H1 (cell line): Measurements from ENCODE around the gene BCL2L11. TPM values are rescaled to one million over a fixed set of nuclear protein-coding genes. Genes with fewer than 3 reads are reported as not detected.
A peak's percentile ranks its signal among the peaks of the same experiment; 100 is the strongest.

ENCODE experiments used
- ASH2L ChIP-seq: fragments of 200-600, 300-600 bp; sonication (generic); IDR thresholded peaks from one replicate; pipeline ENCODE4 v1.7.1; 2017; ENCODE audit warnings: low read length
- ATF2 ChIP-seq: IDR thresholded peaks from 2 replicates; pipeline ENCODE4 v1.6.1; 2012; ENCODE audit warnings: low read length, inconsistent platforms
- CEBPB ChIP-seq: IDR thresholded peaks from 2 replicates; pipeline ENCODE4 v1.6.1; 2012; ENCODE audit warnings: low read depth, low read length
- CTBP2 ChIP-seq: IDR thresholded peaks from 2 replicates; pipeline ENCODE4 v1.7.0; 2011; ENCODE audit warnings: borderline replicate concordance, mild to moderate bottlenecking, moderate library complexity, mixed read lengths, low read length; ENCODE audit not compliant: insufficient read depth, insufficient read length
- EP300 ChIP-seq, 2 experiments: IDR thresholded peaks; 1 replicate in 1 of 2; 2 replicates in 1 of 2; pipeline ENCODE4 v1.6.1; 2011 to 2012; ENCODE audit warnings: low read depth in 2 of 2, low read length in 2 of 2, mild to moderate bottlenecking in 2 of 2, borderline replicate concordance in 1 of 2, inconsistent platforms in 1 of 2, moderate library complexity in 1 of 2
- MAFK ChIP-seq: IDR thresholded peaks from 2 replicates; pipeline ENCODE4 v1.6.1; 2012; ENCODE audit warnings: low read depth, mild to moderate bottlenecking, improper control_type of control experiment, low read length
- NANOG ChIP-seq: IDR thresholded peaks from 2 replicates; pipeline ENCODE4 v1.6.1; 2011; ENCODE audit warnings: low read length, low read depth, mild to moderate bottlenecking, inconsistent platforms; ENCODE audit not compliant: insufficient read depth, poor library complexity, severe bottlenecking
- SP4 ChIP-seq: IDR thresholded peaks from 2 replicates; pipeline ENCODE4 v1.6.1; 2012; ENCODE audit warnings: low read length, inconsistent platforms
- polyA plus RNA-seq, 7 experiments: library from polyadenylated mRNA; depleted of rRNA in 3 of 7; stranded (reverse) in 5 of 7; unstranded in 2 of 7; fragments of >200 nt in 5 of 7; fragments of 200-250 nt in 2 of 7; gene quantifications; 1 replicate in 5 of 7; 2 replicates in 1 of 7; 4 replicates in 1 of 7; pipeline versions ENCODE4 v1.2.1 to v1.2.3, GENCODE V29; 2011 to 2013; ENCODE audit warnings: missing spikeins in 2 of 7, mixed read lengths in 2 of 7
- total RNA-seq: library from RNA; stranded (reverse); fragmentation: NEBNext Ultra II Directional; extraction: Animal tissue kit (Norgen Biotek cat#: 25700); gene quantifications from 2 replicates; pipeline ENCODE4 v1.2.1, GENCODE V29; 2021

Gene BCL2L11
- total and polyA plus RNA-seq, 2 of the 8 experiments (the other 6 are each of a cell fraction or from before 2014, with no cell fraction given): 7.5 to 22.9 TPM

DNA sequence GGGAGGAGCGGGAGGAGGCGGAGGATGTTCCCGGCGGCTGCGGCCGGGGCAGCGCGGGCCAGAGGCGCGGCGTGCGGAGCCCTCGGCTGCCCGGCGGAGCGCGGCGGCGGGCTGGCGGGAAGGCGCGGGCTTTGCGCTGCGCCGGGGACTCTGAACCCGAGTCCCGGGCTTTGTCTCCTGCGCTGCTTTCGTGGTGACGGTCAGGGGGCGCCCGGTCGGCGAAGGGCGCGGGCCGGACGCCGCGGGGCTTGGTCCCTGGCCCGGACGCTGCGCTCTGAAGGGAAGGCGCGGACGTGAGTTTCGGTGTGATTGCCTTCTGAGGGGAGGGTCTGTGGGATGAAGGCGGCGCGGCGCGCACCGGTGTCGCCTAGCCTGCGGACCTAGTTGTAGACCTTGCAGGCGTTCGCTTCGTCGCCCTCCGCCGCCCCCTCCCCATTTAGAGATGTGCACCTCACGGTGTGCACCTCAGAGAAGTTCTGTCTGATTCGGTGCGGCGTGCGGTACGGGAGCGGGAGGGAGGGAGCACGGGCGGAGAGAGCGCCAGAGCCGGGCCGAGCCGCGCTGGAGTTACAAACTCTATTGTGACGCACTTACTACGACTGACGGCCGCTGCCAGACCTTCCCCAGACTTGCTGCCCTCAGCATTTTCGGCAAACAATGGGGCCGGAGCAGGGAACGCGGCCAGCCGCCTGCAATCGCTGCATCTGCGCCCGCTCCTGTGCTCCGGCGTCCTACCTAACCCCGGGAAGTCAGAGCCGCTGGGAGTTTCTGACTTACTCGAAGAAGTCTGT is 2.1 kb downstream of the BCL2L11 start (continued):
- TF ChIP-seq NANOG (no peak), CEBPB (no peak), ASH2L (peak; percentile 98), MAFK (peak; percentile 97), CTBP2 (peak; percentile 81), ATF2 (no peak), EP300 (IDR thresholded peaks at IDR 0.05; ENCODE audit: borderline replicate concordance in 1 of 2, low read depth in 2 of 2, low read length in 2 of 2) (0 out of 3 replicates have a peak, but pooled peaks of 1 of the 2 experiments have one; percentile 9), SP4 (peak; percentile 83; the same call in 1 of the 2 replicates)
